GM06990 (cell line): ENCODE measurements around the gene RABL2A.
"Not testable (repeated sequence)": the region's sequence is repeated elsewhere in the genome, so short reads cannot be mapped to it uniquely, and the experiment has no call there.

Experiments used
- DNase-seq: peaks from one replicate; pipeline ENCODE4 v3.0.0-alpha.2; 2011; ENCODE audit not compliant: insufficient read length; ENCODE audit errors: extremely low read depth
- H3K27me3 ChIP-seq: replicated peaks from 2 replicates; pipeline ENCODE4 v1.6.0; 2011; ENCODE audit warnings: low read length; ENCODE audit not compliant: control insufficient read depth, insufficient read depth
- H3K36me3 ChIP-seq: 2 replicates; pipeline ENCODE4 v1.5.1; 2011; ENCODE audit warnings: low read length; ENCODE audit not compliant: control insufficient read depth, insufficient read depth
- H3K4me3 ChIP-seq: replicated peaks from 2 replicates; pipeline ENCODE4 v1.5.1; 2011; ENCODE audit warnings: low read depth, mild to moderate bottlenecking, control low read depth, low read length
- TF ChIP-seq, protein P1 (sequence below): IDR thresholded peaks from 2 replicates; pipeline ENCODE4 v1.5.1; 2011; ENCODE audit warnings: low read length, control low read depth, mild to moderate bottlenecking, inconsistent platforms; ENCODE audit not compliant: insufficient read depth, poor library complexity, severe bottlenecking

Gene RABL2A

DNA sequence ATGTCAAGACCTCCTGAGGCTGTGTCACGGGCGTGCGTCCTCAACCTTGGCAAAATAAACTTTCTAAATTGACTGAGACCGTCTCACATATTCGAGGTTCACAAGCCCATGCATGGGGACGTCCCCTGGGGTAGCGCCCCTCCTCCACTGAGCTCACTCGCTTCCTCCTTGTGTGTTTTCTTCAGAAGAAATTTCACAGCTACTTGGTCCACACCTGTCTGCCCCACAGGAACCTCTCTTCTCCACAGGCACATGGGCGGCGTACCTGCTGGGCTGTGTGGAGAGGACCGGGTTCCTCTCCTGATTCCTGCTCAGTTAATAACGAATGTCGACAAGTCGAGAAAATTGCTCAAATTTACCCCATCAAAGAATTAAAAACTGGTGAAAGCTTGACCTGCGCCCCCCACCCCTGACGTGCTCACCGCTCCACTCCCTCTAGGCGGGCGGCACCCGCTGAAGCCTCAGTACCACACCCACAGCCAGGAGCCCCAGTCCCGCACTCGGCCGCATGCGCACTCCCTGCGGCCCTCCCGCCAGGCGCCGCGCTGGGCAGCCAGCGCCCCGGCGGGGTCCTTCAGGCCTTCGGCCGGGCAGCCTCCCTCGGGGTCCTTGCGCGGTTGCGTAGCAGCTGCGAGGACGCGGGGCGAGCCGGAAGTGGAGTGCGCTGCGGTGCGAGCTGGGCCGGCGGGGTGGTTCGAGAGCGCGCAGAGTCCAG is at the start of gene RABL2A:
Gene RABL2A, plus strand, starts transcription at position 651 of the 715 bp plus-strand sequence. CDS start 1,341 bp downstream, outside the sequence.
- H3K4me3 ChIP-seq = peak within 1 kb of the TSS; percentile 66
- not testable (repeated sequence) for H3K27me3 ChIP-seq, H3K36me3 ChIP-seq
- peak; percentile 88 for DNase-seq

DNA sequence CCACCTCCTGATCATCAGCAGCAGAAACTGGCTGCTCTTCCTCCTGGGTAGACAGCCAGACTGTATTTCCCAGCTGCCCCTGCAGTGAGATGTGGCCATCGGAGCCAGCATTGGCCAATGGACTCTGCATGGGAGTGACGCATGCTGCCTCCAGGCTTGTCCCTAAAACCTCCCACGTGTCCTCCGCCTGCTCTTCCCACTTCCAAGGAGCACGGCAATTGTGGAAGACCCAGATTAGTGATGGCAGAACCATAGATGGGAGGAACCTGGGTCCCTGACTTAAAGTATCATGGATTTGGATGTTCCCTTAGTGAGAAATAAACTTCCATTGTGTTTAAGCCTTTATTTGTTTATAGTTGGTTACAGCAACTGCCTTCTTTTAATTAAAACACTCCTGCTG is 48.6 kb upstream of the RABL2A start:
- DNase-seq, H3K27me3 ChIP-seq, H3K4me3 ChIP-seq, H3K36me3 ChIP-seq: not testable (repeated sequence)

DNA sequence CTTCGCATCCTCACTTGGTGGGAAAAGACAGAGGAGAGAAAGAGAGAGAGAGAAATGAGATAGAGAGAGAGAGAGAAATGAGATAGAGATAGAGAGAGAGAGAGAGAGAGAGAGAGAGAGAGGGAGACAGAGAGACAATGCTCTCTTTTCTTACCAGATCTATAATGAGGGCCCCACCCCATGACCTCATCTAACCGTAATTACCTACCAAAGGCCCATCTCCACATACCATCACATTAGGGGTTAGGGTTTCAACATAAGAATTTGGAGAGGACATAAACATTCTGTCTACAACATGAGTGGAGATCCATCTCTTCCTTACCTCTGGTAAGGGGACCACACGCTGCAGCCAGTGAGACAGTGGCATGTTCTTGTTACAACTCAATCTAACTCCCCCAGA is 44.6 kb upstream of the RABL2A start:
- not testable (repeated sequence) for H3K27me3 ChIP-seq, H3K36me3 ChIP-seq, H3K4me3 ChIP-seq, DNase-seq

DNA sequence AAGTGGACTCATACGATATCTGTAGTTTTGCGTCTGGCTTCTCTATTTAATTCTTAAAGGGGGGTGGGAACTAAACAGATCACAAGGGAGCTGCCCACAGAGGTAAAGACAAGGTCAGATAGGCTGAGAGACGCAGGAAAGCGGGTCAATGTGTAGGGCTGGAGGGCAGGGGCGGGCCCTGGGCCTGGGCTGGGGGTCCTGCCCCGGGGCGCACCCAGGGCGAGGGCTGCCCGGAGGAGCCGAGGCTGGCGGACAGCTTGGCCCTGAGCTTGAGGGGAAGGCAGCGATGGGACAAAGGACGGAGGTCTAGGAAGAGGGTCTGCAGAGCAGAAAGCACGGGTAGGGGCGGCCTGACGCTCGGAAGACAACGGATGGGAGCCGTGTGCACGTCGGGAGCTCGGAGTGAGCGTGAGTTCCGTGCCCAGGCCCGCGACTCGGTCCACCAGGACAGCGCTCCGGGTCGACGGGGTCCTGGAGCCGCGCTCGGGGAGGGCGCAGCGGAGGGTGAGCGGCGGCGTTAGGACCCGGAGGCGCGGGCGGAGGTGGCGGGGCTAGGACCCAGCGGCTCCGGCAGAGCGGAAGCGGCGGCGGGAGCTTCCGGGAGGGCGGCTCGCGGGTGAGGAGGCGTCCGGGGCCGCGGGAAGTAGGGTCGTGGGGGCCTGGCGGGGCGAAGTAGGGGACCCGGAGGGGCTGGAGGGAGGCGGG is 43.4 kb upstream of the RABL2A start:
- H3K36me3 ChIP-seq, H3K27me3 ChIP-seq: not testable (repeated sequence)
- peak overlapping the region; percentile 71 for H3K4me3 ChIP-seq
- peak; percentile 83 for DNase-seq

DNA sequence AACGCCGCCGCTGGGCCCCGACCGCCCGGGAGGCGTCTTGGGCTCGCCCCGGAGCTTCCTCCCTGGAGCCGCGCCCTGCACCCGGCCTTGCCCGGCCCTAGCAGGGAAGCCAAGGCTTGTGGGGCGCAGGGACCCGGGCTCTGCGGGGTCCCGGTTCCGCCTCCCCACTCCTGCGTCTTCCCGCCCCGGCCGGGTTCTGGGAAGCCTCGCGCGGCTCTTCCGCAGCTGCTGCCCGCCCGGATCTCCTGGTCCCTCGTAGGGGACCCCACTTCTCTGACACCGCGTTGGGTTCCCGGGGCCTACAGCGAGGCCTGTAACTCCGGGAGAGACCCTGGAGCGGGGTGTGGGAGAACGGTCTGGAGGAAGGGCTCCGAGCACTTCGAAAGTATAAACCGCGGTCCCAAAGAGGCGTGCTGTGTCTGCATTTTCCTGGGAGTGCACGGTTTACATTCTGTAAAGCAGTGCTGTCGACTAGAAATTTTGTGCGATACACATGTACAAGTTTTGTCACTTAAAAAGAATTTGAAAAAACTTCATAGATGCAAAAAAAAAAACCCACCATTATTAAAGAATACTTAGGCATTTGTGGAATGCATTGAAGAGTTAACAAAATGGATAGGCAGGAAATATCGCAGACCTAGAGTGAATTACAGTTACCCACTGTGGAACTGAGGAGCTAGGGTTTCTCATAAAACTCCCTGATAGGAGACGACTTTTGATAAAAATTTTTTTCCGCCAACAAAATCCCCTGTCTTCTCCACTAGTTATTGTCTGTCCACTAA is 42.6 kb upstream of the RABL2A start:
- not testable (repeated sequence) for DNase-seq, H3K36me3 ChIP-seq, H3K27me3 ChIP-seq
- peak overlapping the region; percentile 68 for H3K4me3 ChIP-seq

DNA sequence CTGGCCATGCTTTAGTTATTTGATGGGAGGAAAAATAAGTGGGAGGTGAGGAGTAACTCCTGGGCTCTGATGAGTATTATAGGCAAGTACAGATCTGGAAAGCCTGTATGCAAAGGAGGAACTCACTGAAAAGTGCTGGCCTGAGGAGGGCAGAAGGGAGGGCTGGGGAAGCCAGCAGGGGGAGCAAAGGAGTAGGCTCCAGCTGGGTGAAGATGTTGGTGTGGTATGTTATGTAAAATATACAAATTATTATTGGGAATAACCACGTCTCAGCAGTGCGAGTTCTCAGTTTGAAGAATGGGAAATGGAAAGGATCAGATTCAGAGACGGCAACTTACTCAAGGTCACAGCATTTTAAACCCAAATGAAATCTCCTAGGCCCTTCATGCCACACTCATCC is 39.9 kb upstream of the RABL2A start:
- TF ChIP-seq, protein P1, sequence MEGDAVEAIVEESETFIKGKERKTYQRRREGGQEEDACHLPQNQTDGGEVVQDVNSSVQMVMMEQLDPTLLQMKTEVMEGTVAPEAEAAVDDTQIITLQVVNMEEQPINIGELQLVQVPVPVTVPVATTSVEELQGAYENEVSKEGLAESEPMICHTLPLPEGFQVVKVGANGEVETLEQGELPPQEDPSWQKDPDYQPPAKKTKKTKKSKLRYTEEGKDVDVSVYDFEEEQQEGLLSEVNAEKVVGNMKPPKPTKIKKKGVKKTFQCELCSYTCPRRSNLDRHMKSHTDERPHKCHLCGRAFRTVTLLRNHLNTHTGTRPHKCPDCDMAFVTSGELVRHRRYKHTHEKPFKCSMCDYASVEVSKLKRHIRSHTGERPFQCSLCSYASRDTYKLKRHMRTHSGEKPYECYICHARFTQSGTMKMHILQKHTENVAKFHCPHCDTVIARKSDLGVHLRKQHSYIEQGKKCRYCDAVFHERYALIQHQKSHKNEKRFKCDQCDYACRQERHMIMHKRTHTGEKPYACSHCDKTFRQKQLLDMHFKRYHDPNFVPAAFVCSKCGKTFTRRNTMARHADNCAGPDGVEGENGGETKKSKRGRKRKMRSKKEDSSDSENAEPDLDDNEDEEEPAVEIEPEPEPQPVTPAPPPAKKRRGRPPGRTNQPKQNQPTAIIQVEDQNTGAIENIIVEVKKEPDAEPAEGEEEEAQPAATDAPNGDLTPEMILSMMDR = peak; percentile 45
- H3K36me3 ChIP-seq, H3K27me3 ChIP-seq, DNase-seq, H3K4me3 ChIP-seq: not testable (repeated sequence)

DNA sequence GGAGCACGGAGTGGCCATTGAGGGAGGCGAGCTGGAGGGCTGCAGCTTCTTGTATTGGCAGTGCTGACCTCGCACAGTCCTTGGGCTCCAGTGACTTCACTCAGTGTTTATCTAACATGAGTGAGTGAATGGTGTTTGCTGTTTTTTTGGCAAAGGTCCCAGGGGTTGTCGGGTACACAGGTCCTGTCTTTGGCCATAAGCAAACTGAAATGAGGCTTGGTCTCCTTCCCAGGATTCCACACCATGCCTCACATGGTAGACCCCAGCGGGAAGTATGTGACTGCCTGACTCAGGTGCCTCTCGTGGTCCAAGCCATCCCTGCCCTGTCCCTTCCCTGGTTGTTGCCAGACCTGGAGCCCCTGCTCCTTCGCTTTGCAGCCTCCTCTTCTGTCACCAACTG is 37.5 kb upstream of the RABL2A start:
- not testable (repeated sequence) for H3K36me3 ChIP-seq, DNase-seq, H3K4me3 ChIP-seq, H3K27me3 ChIP-seq

DNA sequence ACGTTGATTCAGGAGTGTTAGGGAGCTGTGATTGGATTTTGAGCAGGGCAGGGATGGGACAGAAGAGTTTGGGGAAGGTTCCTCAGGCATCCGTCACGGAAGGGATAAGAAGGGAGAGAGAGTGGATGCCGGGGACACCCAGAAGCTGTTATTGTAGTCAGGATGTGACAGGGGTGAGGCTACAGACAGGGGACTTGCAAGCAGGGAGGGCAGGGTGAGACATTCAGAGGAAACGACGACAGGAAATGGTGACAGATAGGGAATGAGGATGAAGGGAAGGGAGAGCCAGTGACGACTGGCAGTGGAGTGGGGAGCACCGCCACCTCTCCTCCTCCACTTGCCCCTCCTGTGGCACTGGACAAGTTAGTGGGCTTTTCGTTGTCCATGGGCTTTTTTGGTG is 35.1 kb upstream of the RABL2A start:
- DNase-seq, H3K36me3 ChIP-seq, H3K4me3 ChIP-seq, H3K27me3 ChIP-seq: not testable (repeated sequence)

DNA sequence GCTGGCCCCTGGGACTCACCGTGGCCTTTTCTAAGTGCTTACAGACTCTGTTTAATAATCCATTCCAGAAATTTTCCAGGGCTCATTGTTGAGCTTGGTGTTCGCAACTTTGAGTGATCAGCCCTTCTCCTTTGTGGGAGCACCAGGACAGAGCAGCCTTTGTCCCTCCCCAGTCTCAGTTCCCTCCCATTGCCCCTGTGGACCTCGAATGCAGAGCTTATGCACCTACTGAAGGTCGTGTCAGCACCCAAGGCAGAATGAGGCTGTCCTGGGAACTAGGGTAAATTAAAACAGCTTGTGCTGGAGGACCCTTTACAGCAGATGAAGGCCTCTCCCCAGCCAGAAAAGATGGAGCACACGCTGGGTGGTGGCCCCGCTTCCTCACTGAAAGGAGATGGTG is 33.8 kb upstream of the RABL2A start:
- not testable (repeated sequence) for H3K27me3 ChIP-seq, DNase-seq, H3K36me3 ChIP-seq, H3K4me3 ChIP-seq

DNA sequence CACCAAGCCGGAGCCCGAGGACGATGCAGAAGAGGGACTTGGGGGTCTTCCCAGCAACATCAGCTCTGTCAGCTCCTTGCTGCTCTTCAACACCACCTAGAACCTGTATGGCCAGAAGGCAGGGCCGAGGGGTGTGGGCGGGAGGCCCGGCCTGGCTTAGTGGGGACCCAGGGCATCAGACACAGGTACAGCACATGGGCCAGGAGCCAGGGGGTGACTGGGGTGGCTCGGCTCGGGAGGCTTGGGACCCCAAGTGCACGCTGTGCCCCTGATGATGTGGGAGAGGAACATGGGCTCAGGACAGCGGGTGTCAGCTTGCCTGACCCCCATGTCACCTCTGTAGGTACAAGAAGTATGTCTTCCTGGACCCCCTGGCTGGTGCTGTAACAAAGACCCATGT is 31.3 kb upstream of the RABL2A start:
- not testable (repeated sequence) for H3K4me3 ChIP-seq, H3K36me3 ChIP-seq, H3K27me3 ChIP-seq, DNase-seq

DNA sequence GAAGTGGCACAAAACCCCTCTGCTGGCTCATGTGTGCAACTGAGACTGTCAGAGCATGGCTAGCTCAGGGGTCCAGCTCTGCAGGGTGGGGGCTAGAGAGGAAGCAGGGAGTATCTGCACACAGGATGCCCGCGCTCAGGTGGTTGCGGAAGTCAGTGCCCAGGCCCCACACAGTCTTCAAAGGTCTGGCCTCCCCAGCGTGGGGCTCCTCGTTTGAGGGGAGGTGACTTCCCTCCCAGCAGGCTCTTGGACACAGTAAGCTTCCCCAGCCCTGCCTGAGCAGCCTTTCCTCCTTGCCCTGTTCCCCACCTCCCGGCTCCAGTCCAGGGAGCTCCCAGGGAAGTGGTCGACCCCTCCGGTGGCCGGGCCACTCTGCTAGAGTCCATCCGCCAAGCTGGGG is 29.9 kb upstream of the RABL2A start:
- H3K4me3 ChIP-seq, DNase-seq, H3K36me3 ChIP-seq: not testable (repeated sequence)

DNA sequence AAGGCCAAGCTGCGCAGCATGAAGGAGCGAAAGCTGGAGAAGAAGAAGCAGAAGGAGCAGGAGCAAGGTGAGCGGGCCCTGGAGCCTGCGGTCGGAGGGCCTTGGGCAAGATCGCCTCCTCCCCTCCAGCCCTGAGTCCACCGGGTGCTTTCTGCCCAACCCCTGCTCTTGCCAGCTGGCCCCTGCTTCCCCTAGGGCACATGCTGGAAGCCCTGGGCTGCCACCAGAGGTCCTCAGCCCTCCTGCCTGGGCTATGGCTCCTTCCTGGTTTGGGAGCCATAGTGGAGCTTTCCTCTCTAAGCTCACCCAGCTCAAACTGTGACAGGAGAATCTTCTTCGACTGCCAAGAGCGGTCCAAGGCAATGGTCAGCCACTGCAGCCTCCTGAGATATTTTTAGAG is 29.5 kb upstream of the RABL2A start:
- not testable (repeated sequence) for DNase-seq, H3K4me3 ChIP-seq, H3K36me3 ChIP-seq, H3K27me3 ChIP-seq

More for the DNA sequence above, 29.9 kb upstream of the RABL2A start:
- not testable (repeated sequence) for H3K27me3 ChIP-seq

DNA sequence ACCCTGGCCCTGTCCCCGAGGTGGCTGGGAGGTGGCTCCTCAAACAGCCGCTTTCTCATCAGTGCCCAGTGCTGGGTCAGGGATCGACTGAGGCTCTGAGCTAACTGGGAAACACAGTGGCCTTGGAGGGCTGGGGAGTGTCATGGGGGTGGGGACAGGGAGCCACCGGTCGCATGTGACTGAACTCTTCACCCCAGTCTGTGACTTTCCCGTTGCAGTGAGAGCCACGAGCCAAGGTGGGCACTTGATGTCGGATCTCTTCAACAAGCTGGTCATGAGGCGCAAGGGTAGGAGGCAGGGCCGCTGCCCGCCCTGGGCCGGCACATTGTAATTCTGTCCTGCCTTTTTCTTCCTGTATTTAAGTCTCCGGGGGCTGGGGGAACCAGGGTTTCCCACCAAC is 28.9 kb upstream of the RABL2A start:
- H3K4me3 ChIP-seq, H3K27me3 ChIP-seq, H3K36me3 ChIP-seq, DNase-seq: not testable (repeated sequence)
